GM18526 (cell line): Measurements from ENCODE around the gene ARHGEF10L.

Experiments used
- POLR2A ChIP-seq: IDR thresholded peaks from 3 replicates; pipeline ENCODE4 v1.6.1; 2011; ENCODE audit not compliant: insufficient read length; ENCODE audit errors: extremely low read depth

The ARHGEF10L gene

DNA sequence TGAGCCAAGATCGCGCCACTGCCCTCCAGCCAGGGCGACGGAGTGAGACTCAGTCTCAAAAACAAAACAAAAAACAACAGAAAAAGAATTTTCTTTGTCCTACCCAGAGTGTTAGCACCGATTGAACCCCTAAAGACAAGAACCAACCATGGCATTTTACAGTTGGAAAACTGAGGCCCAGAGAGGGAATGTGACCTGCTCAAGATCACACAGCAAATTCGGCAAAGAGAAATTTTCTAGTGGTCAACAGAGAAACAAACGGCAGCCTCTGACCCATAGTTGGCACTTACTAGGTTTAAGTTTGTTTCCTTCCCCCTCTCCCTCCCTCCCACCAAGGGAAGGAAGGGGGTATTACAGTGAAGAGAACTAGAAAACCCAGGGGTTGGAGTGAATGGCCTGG is 195.1 kb downstream of the ARHGEF10L start:
- no peak for TF ChIP-seq POLR2A

DNA sequence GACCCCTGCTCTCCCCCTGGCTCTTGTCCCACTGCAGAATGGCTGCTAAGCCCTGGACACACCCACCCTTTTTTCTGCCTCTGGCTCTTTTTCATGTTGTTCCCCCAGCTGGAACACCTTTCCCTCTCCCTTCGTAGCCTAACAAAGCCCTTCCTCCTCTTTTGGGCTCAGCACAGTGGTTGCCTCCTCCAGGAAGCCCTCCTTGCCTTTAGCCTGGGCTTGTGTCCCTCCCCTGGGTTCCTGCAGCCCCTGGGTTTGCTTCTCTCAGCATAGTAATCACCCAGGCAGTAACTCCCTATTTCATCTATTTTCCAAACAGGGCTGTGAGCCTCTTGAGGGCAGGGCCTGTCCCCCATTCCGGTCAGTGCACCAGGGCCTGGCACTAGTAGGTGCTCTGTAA is 195.8 kb downstream of the ARHGEF10L start:
- TF ChIP-seq POLR2A = no peak

DNA sequence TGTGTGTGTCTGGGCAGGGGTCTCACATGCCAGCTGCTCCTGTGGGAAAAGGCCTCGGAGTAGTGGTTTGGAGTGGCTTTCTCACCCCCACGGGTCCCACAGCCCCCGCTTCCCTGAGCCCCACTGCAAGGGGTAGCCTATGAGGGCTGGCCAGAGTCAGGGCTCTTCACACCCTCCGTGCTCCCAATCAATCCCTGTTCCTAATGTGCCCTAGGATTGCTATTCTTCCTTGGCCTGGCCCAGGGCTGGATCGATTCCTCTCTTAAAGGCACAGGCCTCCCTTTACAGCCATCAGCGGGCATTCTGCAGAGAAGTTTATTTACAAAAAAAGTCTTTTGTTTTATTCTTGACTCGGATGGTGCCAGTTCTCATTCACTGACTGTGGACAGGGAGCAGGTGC is 196.3 kb downstream of the ARHGEF10L start:
- TF ChIP-seq POLR2A = no peak

DNA sequence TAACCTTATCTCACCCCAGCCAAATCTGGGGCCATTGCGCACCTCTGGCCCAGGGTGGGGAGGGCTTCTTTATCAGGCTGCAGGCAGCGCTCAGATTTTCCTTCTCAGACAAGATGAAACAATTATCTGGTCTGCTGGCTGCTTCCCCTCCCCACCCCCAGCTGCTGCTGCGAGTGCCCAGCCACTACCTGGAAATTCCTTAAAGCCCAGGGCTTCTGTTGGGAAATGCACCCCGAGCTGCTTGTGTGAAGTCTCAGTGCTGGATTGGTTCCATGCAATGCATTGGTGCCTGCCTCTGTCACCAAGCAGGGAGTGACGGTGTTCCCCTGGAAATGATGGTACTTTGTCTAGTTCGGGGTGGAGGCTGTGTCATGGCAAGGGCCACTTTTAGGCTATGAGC is 197.1 kb downstream of the ARHGEF10L start:
- no peak for TF ChIP-seq POLR2A

DNA sequence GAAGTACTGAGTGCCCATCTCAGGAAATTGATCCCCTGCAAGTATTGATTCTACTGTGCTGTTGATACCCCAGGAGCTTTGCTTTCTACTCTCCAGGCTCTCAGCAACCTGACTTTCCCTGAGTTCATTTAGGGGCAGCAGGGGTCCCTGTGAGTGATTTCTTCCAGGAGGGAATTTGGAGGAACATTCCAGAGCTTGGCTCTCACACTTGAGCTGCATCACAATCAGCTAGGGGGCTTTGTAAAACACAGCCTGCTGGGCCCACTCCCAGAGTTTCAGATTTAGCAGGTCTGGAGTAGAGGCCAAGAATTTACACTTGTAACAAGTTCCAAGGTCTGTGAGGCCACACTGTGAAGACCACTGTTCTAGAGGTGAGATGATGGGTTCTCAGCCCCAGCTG is 199.6 kb downstream of the ARHGEF10L start:
- no peak for TF ChIP-seq POLR2A

DNA sequence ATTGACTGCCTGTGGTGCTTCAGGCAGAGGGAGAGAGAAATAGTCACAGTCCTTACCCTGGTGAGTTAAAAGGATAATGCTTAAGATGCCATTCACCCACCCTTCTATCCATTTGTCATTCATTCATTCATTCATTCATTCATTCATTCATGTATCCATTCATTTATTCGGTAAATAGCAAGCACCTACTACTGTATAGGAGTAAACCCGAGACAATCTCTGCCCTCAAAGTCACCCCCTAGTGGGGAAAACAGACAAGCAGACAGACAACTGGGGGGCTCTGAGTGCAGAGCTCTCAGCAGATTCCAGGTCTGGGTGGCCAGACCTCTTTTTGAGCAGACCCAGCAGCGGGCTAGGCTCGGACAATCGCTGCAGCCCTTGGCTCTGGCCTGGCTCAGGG is 201.6 kb downstream of the ARHGEF10L start:
- TF ChIP-seq POLR2A = no peak

DNA sequence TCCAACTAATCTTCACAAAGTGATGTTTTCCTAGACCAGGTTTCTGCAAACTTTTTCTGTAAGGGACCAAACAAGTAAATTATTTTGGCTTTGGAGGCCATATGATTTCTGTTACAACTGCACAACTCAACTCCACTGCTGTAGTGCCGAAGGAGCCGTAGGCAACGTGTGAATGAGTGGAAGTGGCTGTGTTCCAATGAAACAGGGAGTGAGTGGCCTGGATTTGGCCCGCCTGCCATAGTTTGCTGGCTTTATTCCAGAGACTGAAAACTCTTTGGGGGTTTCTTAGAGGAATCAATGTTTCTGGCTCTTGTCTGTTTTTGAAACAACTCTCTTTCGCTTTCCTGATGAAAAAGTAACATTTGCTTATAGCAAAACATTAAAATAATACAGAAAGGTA is 203.1 kb downstream of the ARHGEF10L start:
- no peak for TF ChIP-seq POLR2A

DNA sequence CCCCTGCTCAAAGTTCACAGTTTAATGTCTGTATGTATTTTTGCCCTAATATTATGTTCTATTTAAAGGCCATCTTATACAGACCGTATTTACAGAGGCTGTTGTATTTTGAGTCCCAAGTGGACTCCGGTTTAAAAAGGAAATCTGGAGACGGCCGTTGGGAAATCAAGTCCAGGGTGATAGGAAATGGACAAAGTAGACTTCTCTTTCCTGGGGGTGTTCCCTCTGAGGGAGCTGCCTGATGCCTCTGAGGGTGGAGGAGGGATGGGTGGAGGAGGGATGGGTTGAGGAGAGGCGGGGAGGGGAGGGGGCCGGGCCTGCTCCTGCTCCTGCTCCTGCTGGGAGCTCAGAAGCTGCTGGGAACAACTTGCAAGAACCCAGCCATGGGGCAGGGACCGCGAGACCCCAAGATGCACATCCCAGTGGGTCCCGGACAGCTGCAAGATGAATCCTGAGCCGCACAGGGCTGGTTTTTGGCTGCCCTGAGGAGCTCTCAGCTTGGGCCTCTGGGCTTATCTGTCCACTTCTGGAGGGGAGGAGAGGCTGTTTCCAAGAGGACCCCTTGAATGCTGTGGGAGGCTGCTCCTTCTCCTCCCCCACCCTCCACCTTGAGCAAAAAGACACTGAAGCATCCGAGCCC is 203.6 kb downstream of the ARHGEF10L start:
- TF ChIP-seq POLR2A = no peak

DNA sequence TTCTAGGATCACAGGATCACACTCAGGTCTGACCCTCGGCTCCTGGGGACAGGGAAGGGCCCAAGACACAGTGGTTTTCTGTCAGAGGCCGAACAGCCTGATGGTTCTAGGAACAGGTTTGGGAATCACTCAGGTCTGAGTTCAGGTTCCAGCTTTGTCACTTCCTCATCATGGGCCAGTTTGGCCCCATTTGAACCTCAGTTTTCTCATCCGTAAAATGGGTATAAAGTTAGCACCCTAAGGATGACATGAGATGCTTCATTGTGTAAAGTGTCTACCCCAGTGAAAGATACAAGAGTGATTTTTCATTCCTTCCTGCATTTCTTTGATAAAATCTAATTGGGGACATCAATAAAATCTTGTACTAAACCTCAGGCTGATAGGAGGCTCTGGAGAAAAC is 204.4 kb downstream of the ARHGEF10L start:
- no peak for TF ChIP-seq POLR2A

DNA sequence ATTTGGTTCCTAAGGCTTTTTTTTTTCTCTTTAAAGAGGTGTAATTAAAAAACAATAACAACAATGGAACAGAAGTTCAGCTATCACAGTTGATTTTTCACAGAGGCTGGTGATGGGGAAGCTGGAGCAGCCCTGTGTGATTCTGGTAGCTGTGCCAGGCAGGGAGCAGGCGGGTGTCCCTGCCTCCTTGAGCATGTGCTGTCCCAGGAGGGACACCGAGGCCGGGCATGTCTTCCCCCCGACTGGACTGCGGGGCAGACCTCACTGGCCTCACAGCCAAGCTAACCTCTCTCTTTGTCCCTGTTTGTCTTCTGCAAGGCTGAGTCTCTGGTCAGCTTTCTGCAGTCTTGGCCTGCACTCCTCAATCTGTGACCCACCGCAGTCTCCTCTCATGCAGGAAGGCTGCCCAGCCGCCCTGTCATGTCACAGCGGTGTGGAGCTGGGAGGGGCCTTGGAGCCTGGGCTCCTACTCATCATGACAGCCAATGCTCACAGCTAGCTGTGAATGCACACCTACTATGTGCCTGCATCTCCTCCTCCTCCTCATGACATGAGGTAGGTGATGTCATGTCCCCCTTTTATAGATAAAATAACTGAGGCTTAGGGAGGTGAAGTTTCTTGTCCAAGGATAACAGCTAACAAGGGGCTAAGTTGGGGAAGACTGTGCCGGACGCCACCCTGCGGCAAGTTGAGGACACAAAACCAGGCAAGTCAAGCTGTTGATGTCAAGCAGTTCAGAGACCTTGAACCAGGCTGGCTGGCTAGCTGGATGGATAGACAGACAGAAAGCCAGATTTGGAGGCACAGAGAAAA is 205.4 kb downstream of the ARHGEF10L start:
- TF ChIP-seq POLR2A = no peak

DNA sequence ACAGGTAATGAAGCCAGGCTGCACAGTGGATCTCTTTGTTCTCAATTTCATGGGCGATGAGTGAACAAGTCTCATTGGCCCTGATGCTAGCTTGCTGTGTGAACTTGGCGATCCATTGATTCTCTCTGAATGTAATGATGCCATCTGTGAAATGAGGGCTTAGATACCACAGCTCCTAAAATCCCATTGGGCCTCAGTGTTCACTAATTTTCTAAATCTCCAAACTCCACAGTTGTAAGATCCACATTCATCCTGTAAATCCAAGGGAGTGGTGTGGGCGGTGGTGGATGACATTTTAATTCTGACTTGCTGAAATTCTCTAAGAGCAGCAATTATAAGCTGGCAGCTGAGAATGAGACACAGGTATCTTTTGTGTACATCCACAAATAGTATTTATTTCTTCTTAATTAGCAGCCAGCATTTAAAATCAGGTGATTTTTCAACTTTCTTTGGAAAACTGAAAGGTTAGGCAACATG is 206.0 kb downstream of the ARHGEF10L start:
- TF ChIP-seq POLR2A = no peak

DNA sequence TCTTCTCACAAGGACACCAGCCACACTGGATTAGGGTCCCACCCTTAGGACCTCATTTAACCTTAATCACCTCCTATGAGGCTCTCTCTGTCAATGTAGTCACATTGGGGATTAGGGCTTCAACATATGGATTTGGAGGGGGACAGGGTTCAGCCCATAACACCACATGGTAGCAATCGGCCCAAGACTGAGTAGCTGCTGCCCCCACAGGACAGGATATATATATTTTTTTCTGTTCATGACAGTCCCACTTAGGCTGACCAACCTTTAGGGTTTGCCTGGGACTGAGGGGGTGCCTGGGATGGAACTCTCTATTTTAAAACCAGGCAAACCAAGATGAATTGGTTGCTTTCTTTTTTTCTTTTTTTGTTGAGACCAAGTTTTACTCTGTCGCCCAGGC is 207.4 kb downstream of the ARHGEF10L start:
- TF ChIP-seq POLR2A = no peak
